GM12878 (cell line): ENCODE data around the gene ARHGAP32.

ENCODE experiments used
- CBX3 ChIP-seq: fragments of 200-600 bp; sonication (generic); IDR thresholded peaks from 2 replicates; pipeline ENCODE4 v1.6.1; 2016; ENCODE audit warnings: low read depth, borderline replicate concordance
- CEBPB ChIP-seq, 2 experiments: fragments of 150-350 bp in 1 of 2; IDR thresholded peaks; 2 replicates each; pipeline ENCODE4 v1.6.1; 2012 to 2014; ENCODE audit warnings: low read depth in 2 of 2, low read length in 2 of 2, borderline replicate concordance in 1 of 2, inconsistent platforms in 1 of 2
- CTCF ChIP-seq, 3 experiments: IDR thresholded peaks in 2 of 3; conservative IDR thresholded peaks in 1 of 3; 2 replicates each; pipeline ENCODE4 v1.5.1; 2011; ENCODE audit warnings: low read depth in 3 of 3, low read length in 3 of 3, mild to moderate bottlenecking in 3 of 3, control low read depth in 2 of 3, moderate library complexity in 2 of 3, inconsistent platforms in 1 of 3, mixed read lengths in 1 of 3; ENCODE audit not compliant: control insufficient read depth in 2 of 3, insufficient read depth in 1 of 3; ENCODE audit errors: extremely low read depth in 1 of 3
- DPF2 ChIP-seq: fragments of 450-650 bp; IDR thresholded peaks from 2 replicates; pipeline ENCODE4 v1.6.1; 2017; ENCODE audit warnings: mild to moderate bottlenecking
- EP300 ChIP-seq, 2 experiments: fragments of 150-350 bp in 1 of 2; IDR thresholded peaks; 2 replicates each; pipeline ENCODE4 v1.6.1; 2011 to 2012; ENCODE audit warnings: low read depth in 2 of 2, low read length in 2 of 2, borderline replicate concordance in 1 of 2, improper control_type of control experiment in 1 of 2, inconsistent platforms in 1 of 2; ENCODE audit not compliant: control insufficient read depth in 1 of 2
- FOS ChIP-seq: IDR thresholded peaks from 3 replicates; pipeline ENCODE4 v1.6.1; 2011; ENCODE audit warnings: borderline replicate concordance; ENCODE audit not compliant: insufficient read length; ENCODE audit errors: extremely low read depth
- JUNB ChIP-seq: IDR thresholded peaks from 2 replicates; pipeline ENCODE4 v1.6.1; 2016; ENCODE audit warnings: antibody characterized with exemption, mild to moderate bottlenecking
- POLR2A ChIP-seq: IDR thresholded peaks from 2 replicates; pipeline ENCODE4 v1.6.1; 2011; ENCODE audit warnings: low read depth, mild to moderate bottlenecking, low read length
- POLR2AphosphoS5 ChIP-seq: IDR thresholded peaks from 2 replicates; pipeline ENCODE4 v1.6.1; 2011; ENCODE audit warnings: mild to moderate bottlenecking, low read length, inconsistent platforms
- RAD21 ChIP-seq: IDR thresholded peaks from 2 replicates; pipeline ENCODE4 v1.6.1; 2011; ENCODE audit warnings: mild to moderate bottlenecking, low read depth, low read length, moderate library complexity; ENCODE audit not compliant: insufficient read depth
- SRF ChIP-seq, 2 experiments: IDR thresholded peaks; 2 replicates each; pipeline ENCODE4 v1.6.1; 2011; ENCODE audit warnings: low read depth in 2 of 2, low read length in 2 of 2, mild to moderate bottlenecking in 1 of 2, moderate library complexity in 1 of 2
- ZBED1 ChIP-seq: IDR thresholded peaks from 2 replicates; pipeline ENCODE4 v1.6.1; 2016; ENCODE audit warnings: borderline replicate concordance
- TF ChIP-seq, protein P1 (sequence below): IDR thresholded peaks from 2 replicates; pipeline ENCODE4 v1.6.1; 2012; ENCODE audit warnings: improper control_type of control experiment, low read depth, low read length; ENCODE audit not compliant: insufficient replicate concordance
- TF ChIP-seq, protein P2 (sequence below): IDR thresholded peaks from 2 replicates; pipeline ENCODE4 v1.6.1; 2012; ENCODE audit warnings: low read depth, low read length, improper control_type of control experiment

DNA sequence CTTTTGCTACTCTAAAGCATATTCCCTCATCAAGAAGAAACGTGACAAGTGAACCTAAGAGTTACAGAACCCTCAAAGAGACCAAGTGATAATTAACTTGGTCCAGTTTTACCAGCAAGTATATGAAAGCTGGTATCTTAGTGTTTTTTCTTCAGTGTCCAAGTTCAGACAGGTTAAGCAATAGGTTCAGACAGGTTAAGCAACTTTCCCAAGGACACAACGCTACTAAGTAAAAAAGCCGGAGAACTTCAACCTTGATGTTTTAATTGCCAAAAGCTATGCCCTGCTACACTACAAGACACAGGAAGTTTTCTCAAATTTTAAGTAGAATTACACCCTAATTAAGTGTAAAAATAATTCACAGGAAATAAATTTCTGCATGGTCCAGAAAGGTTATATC lies 30.0 kb upstream of the ARHGAP32 start:
- TF ChIP-seq, protein P1, sequence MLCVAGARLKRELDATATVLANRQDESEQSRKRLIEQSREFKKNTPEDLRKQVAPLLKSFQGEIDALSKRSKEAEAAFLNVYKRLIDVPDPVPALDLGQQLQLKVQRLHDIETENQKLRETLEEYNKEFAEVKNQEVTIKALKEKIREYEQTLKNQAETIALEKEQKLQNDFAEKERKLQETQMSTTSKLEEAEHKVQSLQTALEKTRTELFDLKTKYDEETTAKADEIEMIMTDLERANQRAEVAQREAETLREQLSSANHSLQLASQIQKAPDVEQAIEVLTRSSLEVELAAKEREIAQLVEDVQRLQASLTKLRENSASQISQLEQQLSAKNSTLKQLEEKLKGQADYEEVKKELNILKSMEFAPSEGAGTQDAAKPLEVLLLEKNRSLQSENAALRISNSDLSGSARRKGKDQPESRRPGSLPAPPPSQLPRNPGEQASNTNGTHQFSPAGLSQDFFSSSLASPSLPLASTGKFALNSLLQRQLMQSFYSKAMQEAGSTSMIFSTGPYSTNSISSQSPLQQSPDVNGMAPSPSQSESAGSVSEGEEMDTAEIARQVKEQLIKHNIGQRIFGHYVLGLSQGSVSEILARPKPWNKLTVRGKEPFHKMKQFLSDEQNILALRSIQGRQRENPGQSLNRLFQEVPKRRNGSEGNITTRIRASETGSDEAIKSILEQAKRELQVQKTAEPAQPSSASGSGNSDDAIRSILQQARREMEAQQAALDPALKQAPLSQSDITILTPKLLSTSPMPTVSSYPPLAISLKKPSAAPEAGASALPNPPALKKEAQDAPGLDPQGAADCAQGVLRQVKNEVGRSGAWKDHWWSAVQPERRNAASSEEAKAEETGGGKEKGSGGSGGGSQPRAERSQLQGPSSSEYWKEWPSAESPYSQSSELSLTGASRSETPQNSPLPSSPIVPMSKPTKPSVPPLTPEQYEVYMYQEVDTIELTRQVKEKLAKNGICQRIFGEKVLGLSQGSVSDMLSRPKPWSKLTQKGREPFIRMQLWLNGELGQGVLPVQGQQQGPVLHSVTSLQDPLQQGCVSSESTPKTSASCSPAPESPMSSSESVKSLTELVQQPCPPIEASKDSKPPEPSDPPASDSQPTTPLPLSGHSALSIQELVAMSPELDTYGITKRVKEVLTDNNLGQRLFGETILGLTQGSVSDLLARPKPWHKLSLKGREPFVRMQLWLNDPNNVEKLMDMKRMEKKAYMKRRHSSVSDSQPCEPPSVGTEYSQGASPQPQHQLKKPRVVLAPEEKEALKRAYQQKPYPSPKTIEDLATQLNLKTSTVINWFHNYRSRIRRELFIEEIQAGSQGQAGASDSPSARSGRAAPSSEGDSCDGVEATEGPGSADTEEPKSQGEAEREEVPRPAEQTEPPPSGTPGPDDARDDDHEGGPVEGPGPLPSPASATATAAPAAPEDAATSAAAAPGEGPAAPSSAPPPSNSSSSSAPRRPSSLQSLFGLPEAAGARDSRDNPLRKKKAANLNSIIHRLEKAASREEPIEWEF: no peak
- TF ChIP-seq POLR2AphosphoS5: no peak
- TF ChIP-seq, protein P2, sequence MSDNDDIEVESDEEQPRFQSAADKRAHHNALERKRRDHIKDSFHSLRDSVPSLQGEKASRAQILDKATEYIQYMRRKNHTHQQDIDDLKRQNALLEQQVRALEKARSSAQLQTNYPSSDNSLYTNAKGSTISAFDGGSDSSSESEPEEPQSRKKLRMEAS: no peak
- TF ChIP-seq POLR2A: no peak
- no peak for TF ChIP-seq DPF2
- no peak for TF ChIP-seq SRF (IDR thresholded peaks at IDR 0.05; ENCODE audit: low read depth in 2 of 2, low read length in 2 of 2)
- no peak for TF ChIP-seq RAD21
- no peak for TF ChIP-seq JUNB
- TF ChIP-seq CTCF (IDR thresholded peaks at IDR 0.05 in 2 of 3, conservative IDR thresholded peaks at IDR 0.05 in 1 of 3; ENCODE audit: control insufficient read depth in 2 of 3, extremely low read depth in 1 of 3, insufficient read depth in 1 of 3, low read depth in 3 of 3, low read length in 3 of 3): no peak
- no peak for TF ChIP-seq ZBED1
- no peak for TF ChIP-seq EP300 (IDR thresholded peaks at IDR 0.05; ENCODE audit: borderline replicate concordance in 1 of 2, control insufficient read depth in 1 of 2, low read depth in 2 of 2, low read length in 2 of 2)
- no peak for TF ChIP-seq CBX3
- no peak for TF ChIP-seq FOS
- no peak for TF ChIP-seq CEBPB (IDR thresholded peaks at IDR 0.05; ENCODE audit: borderline replicate concordance in 1 of 2, low read depth in 2 of 2, low read length in 2 of 2)
